ENCODE measurements around the gene SLC25A19.
A peak's percentile ranks its signal among the peaks of the same experiment; 100 is the strongest.
"Not testable (repeated sequence)": the region's sequence is repeated elsewhere in the genome, so short reads cannot be mapped to it uniquely, and the experiment has no call there.

Gene SLC25A19

GRCh38 chr17:75263055-75263454 lies 26.2 kb downstream of the SLC25A19 start:
- Histone ChIP-seq H3K36me3 (ENCODE audit: low read depth) (peaks cover 45% of the 10 kb centered on the region), H3K9me3 (ENCODE audit: severe bottlenecking) (no peaks in the 10 kb centered on the region), H3K27me3 (ENCODE audit: insufficient read depth, poor library complexity, severe bottlenecking) (no peaks in the 10 kb centered on the region), H3K27ac (ENCODE audit: poor library complexity, severe bottlenecking) (no peak overlapping the region), H3K4me3 (ENCODE audit: severe bottlenecking) (no peak overlapping the region), H3K4me1 (ENCODE audit: insufficient read depth, poor library complexity, severe bottlenecking) (peaks cover 6% of the 10 kb centered on the region)
- TF ChIP-seq CTCF (IDR thresholded peaks at IDR 0.05; ENCODE audit: poor library complexity, severe bottlenecking) = no peak
- DNase-seq (ENCODE audit: low spot score) = no peak
- no peak for ATAC-seq (ENCODE audit: low read depth)

GRCh38 chr17:75262112-75262606 lies 27.1 kb downstream of the SLC25A19 start:
- Histone ChIP-seq H3K9me3 (ENCODE audit: severe bottlenecking) (no peaks in the 10 kb centered on the region), H3K4me3 (ENCODE audit: severe bottlenecking) (peak overlapping the region; percentile 71), H3K27ac (ENCODE audit: poor library complexity, severe bottlenecking) (peak overlapping the region; percentile 74), H3K4me1 (ENCODE audit: insufficient read depth, poor library complexity, severe bottlenecking) (peaks cover 6% of the 10 kb centered on the region), H3K36me3 (ENCODE audit: low read depth) (peaks cover 45% of the 10 kb centered on the region), H3K27me3 (ENCODE audit: insufficient read depth, poor library complexity, severe bottlenecking) (no peaks in the 10 kb centered on the region)
- ATAC-seq (ENCODE audit: low read depth) = peak; percentile 28
- DNase-seq (ENCODE audit: low spot score) = no peak
- no peak for TF ChIP-seq CTCF (IDR thresholded peaks at IDR 0.05; ENCODE audit: poor library complexity, severe bottlenecking)

GRCh38 chr17:75261336-75262111 lies 27.7 kb downstream of the SLC25A19 start, which contains the start of the genes GGA3 and MRPS7:
TSS of gene GGA3 (minus strand) at chr17:75261606. CDS start at chr17:75261587, 19 bp downstream.
TSS of gene MRPS7 (plus strand) at chr17:75261879. CDS start at chr17:75261901, 22 bp downstream.
- peak; percentile 92 for ATAC-seq (ENCODE audit: low read depth)
- Histone ChIP-seq H3K27me3 (ENCODE audit: insufficient read depth, poor library complexity, severe bottlenecking) (no peaks in the 10 kb centered on the region), H3K4me1 (ENCODE audit: insufficient read depth, poor library complexity, severe bottlenecking) (peaks cover 6% of the 10 kb centered on the region), H3K36me3 (ENCODE audit: low read depth) (peaks cover 43% of the 10 kb centered on the region), H3K9me3 (ENCODE audit: severe bottlenecking) (no peaks in the 10 kb centered on the region), H3K4me3 (ENCODE audit: severe bottlenecking) (peak within 1 kb of the TSS; percentile 71), H3K27ac (ENCODE audit: poor library complexity, severe bottlenecking) (peak within 1 kb of the TSS; percentile 74)
- TF ChIP-seq CTCF (IDR thresholded peaks at IDR 0.05; ENCODE audit: poor library complexity, severe bottlenecking) = no peak
- DNase-seq (ENCODE audit: low spot score) = peak; percentile 97

GRCh38 chr17:75260641-75261335 lies 28.4 kb downstream of the SLC25A19 start:
- TF ChIP-seq CTCF (IDR thresholded peaks at IDR 0.05; ENCODE audit: poor library complexity, severe bottlenecking) = no peak
- peak overlapping the region; percentile 71 for H3K4me3 ChIP-seq (ENCODE audit: severe bottlenecking)
- DNase-seq (ENCODE audit: low spot score) = no peak
- peaks cover 12% of the 10 kb centered on the region for H3K4me1 ChIP-seq (ENCODE audit: insufficient read depth, poor library complexity, severe bottlenecking)
- H3K9me3 ChIP-seq (ENCODE audit: severe bottlenecking) = no peaks in the 10 kb centered on the region
- H3K27me3 ChIP-seq (ENCODE audit: insufficient read depth, poor library complexity, severe bottlenecking) = no peaks in the 10 kb centered on the region
- peaks cover 36% of the 10 kb centered on the region for H3K36me3 ChIP-seq (ENCODE audit: low read depth)
- peak; percentile 8; the same call in 1 of the 3 replicates for ATAC-seq (ENCODE audit: low read depth)
- H3K27ac ChIP-seq (ENCODE audit: poor library complexity, severe bottlenecking) = peak overlapping the region; percentile 74

GRCh38 chr17:75257228-75257627 lies 32.0 kb downstream of the SLC25A19 start:
- not testable (repeated sequence) for DNase-seq (ENCODE audit: low spot score); H3K4me3 ChIP-seq (ENCODE audit: severe bottlenecking); H3K36me3 ChIP-seq (ENCODE audit: low read depth); H3K9me3 ChIP-seq (ENCODE audit: severe bottlenecking); H3K27me3 ChIP-seq (ENCODE audit: insufficient read depth, poor library complexity, severe bottlenecking); H3K27ac ChIP-seq (ENCODE audit: poor library complexity, severe bottlenecking); ATAC-seq (ENCODE audit: low read depth)
- peaks cover 16% of the 10 kb centered on the region for H3K4me1 ChIP-seq (ENCODE audit: insufficient read depth, poor library complexity, severe bottlenecking)

GRCh38 chr17:75255954-75256698 lies 33.1 kb downstream of the SLC25A19 start:
- H3K27ac ChIP-seq (ENCODE audit: poor library complexity, severe bottlenecking); H3K36me3 ChIP-seq (ENCODE audit: low read depth); DNase-seq (ENCODE audit: low spot score); H3K4me3 ChIP-seq (ENCODE audit: severe bottlenecking); H3K27me3 ChIP-seq (ENCODE audit: insufficient read depth, poor library complexity, severe bottlenecking); ATAC-seq (ENCODE audit: low read depth); H3K9me3 ChIP-seq (ENCODE audit: severe bottlenecking): not testable (repeated sequence)
- peaks cover 17% of the 10 kb centered on the region for H3K4me1 ChIP-seq (ENCODE audit: insufficient read depth, poor library complexity, severe bottlenecking)
